AG10803 (cell line): ENCODE measurements around the gene ADCY10.

Source experiments
- DNase-seq: peaks from one replicate; pipeline ENCODE4 v3.0.0; 2010; ENCODE audit warnings: low read depth
- H3K4me3 ChIP-seq: 2 replicates; pipeline ENCODE4 v1.5.1; 2011; ENCODE audit warnings: mild to moderate bottlenecking, low read length, control low read depth
- CTCF ChIP-seq: conservative IDR thresholded peaks from 2 replicates; pipeline ENCODE4 v1.5.1; 2011; ENCODE audit warnings: mild to moderate bottlenecking, low read length, control low read depth, inconsistent platforms

Gene ADCY10

DNA sequence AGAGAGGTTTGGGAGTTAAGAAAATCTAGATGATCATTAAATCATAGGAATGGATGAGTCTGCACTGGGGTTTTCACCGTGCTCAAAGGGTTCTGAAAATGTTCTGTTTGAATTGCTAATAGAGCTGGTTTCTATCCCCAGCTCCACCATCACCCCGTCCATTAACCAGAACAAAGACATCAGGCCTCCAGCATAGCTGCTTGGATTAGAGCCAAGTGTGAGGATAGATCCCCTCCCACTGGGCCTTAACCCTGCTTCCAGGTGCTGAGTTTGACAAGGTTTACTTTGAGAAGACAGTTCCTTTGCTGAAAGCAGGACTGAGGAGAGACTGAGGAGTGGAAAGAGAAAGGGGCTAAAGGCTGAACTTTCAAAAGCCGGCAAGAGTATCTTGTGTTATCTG is 143.8 kb downstream of the ADCY10 start:
- DNase-seq: no peak
- H3K4me3 ChIP-seq: no peak overlapping the region
- TF ChIP-seq CTCF: no peak

GRCh38 chr1:167767761-167768160 is 146.2 kb downstream of the ADCY10 start:
- H3K4me3 ChIP-seq: no peak overlapping the region
- no peak for TF ChIP-seq CTCF
- DNase-seq: no peak

DNA sequence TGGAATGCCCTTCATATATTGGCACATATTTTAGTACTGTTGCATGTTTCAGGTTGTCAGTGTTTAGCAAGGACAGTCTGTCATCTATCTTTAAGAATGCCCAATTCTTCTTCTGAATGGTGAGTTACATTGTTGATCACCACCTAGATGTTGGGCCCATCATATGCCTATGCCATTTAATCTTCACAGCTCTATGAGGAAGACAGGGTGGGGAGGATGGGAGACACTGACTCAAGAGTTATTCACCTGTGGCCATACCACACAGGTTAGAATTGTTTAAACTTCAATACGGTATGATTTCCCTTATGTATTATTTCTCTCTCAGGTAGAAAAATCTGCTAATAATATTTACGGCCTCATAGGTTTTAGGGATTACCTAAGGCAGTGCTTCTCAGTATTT is 147.4 kb downstream of the ADCY10 start:
- no peak for DNase-seq
- H3K4me3 ChIP-seq: no peak overlapping the region
- no peak for TF ChIP-seq CTCF

- TF ChIP-seq CTCF: no peak
- H3K4me3 ChIP-seq: no peak overlapping the region
- DNase-seq: no peak
Observed at GRCh38 chr1:167765496-167765895, 148.4 kb downstream of the ADCY10 start.

DNA sequence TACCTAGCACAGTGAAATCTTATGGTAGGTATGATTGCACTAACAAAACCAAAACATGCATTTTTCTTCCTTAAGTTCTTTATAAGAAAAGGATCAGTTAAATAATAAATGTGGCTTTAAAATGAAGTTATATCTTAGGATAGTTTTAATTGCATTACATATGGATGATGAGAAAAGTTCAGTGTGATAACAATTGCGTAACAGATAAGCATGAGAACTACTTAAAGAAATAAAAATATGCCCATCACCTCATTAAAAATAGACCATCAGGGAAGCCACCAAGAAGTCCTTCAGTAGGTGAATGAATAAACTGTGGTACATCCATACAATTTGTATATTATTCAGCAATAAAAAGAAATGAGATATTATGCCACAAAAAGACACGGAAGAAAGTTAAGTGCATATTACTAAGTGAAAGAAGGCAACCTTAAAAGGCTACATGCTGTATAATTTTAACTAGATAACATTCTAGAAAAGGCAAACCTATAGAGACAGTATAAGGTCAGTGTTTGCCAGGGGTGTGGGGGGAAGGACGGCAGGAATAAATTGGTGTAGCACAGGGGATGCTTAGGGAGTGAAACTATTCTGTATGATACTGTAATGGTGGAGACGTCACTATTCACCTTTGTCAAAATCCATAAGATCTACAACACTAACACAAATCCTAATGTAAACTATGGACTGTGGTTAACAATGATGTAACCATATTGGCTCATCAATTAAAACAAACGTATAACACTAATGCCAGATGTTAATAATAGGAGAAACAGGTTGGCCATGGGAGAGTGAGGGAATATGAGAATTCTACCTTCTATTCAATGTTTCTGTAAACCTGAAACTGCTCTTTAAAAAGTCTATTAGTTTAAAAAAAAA is 149.2 kb downstream of the ADCY10 start:
- DNase-seq: no peak
- no peak for TF ChIP-seq CTCF
- H3K4me3 ChIP-seq: no peak overlapping the region

GRCh38 chr1:167763525-167764220 is 150.3 kb downstream of the ADCY10 start:
- DNase-seq: peak; percentile 33
- H3K4me3 ChIP-seq: no peak overlapping the region
- no peak for TF ChIP-seq CTCF
